ENCODE measurements around the gene CCDC184.
"Not testable (repeated sequence)": the region's sequence is repeated elsewhere in the genome, so short reads cannot be mapped to it uniquely, and the experiment has no call there.

The CCDC184 gene

GRCh38 chr12:48183091-48183875 lies at the start of gene CCDC184:
Gene CCDC184, plus strand, starts transcription at chr12:48183644. Its CDS starts 479 bp downstream, at chr12:48184123.
- in situ Hi-C loops (cut with MboI; ENCODE audit: low pct_unique_long_range_greater_than_20kb, low sequenced_read_pairs): no loop called here
- DNase-seq: peak; percentile 78

DNA sequence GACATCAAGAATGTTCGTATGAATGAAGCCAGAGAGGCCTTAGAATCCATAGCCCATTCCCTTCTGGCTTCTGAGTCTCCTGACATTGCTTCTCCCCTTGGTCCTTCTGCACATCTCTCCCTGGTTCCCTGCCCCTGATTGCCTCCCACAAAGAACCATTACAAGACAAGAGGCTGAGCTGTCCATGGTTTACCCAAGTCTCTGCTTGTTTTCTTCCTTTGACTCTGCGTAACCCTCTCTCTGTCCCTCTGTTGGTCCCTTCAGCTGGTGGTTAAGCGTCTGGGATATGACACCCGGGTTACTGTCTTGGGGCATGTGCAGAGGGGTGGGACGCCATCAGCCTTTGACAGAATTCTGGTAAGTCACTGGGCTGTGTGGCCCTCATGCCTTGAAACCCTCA lies 48.4 kb upstream of the CCDC184 start:
- no peak for DNase-seq
- in situ Hi-C loops (cut with MboI; ENCODE audit: low pct_unique_long_range_greater_than_20kb, low sequenced_read_pairs): no loop called here

GRCh38 chr12:48142818-48143674 lies 40.4 kb upstream of the CCDC184 start:
- no peak for DNase-seq
- in situ Hi-C loops (cut with MboI; ENCODE audit: low pct_unique_long_range_greater_than_20kb, low sequenced_read_pairs): no loop called here

GRCh38 chr12:48143898-48144297 lies 39.5 kb upstream of the CCDC184 start:
- in situ Hi-C loops (cut with MboI; ENCODE audit: low pct_unique_long_range_greater_than_20kb, low sequenced_read_pairs): no loop called here
- DNase-seq: no peak

DNA sequence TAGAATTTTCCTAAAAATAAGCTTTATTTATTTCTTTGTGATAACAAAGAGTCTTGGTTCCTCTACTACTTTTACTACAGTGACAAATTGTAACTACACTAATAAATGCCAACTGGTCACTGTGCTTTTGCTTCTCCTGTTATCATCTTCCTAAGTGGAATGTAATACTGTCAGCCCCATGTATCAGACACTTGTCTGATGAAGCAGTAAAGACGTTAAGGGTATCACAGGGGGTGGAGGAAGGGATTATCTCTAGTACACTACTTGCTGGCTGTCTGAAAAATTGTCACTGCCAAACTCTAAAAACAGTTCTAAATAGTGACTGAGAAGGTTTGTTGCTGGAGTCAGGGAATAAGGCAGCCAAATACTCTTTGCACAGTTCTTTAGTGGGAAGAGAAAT lies 37.5 kb upstream of the CCDC184 start:
- in situ Hi-C loops (cut with MboI; ENCODE audit: low pct_unique_long_range_greater_than_20kb, low sequenced_read_pairs): no loop called here
- DNase-seq: no peak

DNA sequence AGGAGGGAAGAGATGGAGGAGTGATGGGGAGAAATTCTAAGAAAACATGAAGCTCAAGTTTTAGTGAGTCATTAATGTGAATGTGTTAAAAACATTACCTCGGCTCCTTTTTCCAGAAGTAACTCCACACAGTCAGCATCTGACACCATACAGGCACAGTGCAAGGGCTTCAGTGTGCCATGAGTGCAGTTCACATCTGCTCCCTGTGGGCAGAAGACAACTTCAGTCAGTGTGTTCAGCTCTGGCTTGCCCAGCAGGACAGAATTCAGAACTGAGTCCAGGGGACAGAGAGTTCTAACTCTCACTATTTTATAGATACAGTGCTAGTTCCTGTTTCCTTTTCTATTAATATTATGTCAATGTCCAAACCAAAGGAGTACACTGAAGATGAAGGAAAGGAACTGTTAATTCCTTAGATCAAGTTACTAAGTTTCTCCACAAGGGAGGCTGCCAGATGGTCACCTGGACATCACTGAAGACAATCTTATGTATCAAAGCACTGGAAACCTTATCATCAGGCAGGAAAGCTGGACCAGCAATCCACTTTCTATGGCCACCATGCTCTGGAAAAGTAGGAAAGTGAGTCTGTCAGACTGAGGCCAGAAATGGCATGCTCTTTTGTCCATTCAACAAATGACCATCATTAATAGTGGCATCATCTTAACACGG lies 32.2 kb upstream of the CCDC184 start:
- DNase-seq: no peak
- in situ Hi-C loops (cut with MboI; ENCODE audit: low pct_unique_long_range_greater_than_20kb, low sequenced_read_pairs): no loop called here

- in situ Hi-C loops (cut with MboI; ENCODE audit: low pct_unique_long_range_greater_than_20kb, low sequenced_read_pairs); DNase-seq: not testable (repeated sequence)
These were observed 27.7 kb upstream of the CCDC184 start for GRCh38 chr12:48155786-48156185.

GRCh38 chr12:48156652-48157017 lies 26.8 kb upstream of the CCDC184 start:
- in situ Hi-C loops (cut with MboI; ENCODE audit: low pct_unique_long_range_greater_than_20kb, low sequenced_read_pairs): no loop called here
- DNase-seq: no peak

DNA sequence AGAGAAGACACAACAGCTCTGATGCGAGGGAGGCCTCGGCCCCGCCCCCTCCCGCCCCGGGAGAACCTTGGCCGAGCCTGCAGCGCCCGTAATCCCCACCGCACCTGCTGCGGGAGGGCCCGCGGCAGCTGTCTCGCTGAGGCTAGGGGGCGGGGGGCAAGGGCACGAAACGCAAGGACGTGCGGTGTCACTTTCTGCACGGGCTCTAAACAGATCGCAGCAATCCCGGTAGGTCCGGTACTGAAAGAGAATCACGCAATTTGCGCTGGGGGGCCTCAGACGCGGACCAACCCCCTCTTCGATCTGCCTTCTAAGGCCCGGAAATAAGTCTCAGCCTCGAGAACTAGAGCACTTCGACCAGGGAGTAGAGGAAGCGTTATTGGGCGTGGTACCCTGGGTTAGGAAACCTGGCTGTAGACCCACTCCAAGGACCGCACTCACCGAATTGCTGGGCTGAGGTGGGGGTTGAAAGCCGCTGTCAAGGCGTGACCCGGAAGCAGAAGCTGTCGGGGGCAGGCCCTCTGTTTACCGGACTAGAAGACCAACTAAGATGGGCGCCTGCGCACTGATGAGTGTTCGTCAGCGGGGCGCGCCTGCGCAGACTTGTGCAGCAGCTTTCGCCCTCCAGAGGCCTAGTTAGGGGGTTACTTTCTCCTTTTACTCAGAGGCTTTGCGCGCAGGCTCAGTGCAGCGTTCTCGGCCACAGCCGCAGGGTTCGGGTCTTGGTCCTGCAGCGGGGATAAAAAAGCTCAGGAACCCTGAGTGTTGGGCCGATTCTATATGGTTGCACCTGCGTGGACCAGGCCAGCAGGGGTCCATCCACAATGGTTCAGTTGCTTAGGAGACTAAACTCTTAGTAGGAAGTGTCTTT lies 26.2 kb upstream of the CCDC184 start, which contains the start of gene ASB8:
Gene ASB8, minus strand, starts transcription at position 498 of the 871 bp plus-strand sequence. CDS start 4,019 bp downstream, outside the sequence.
- DNase-seq: peak; percentile 98
- in situ Hi-C loops (cut with MboI; ENCODE audit: low pct_unique_long_range_greater_than_20kb, low sequenced_read_pairs): no loop called here

DNA sequence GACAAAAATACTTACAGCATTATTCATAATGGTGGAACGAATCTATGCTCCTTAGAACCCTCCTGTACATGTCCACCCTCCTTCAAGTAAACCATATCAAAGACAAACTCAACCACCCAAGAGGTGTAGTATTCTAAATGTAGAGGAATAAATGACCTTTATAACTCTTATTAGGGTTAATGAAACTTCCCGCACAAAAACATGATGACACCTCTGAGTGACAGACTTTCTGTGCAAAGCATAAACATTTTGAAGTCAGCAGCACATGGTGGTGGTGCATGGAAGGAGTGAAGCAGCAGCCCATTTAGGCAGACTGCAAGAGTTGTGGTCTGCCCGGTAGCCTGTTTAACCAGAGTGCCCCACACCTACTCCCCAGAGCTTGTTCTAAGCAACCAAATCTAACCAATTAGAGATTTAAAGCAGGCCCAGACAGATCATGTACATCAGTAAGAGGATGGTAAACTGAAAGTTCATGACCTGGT lies 25.5 kb upstream of the CCDC184 start:
- DNase-seq: no peak
- in situ Hi-C loops (cut with MboI; ENCODE audit: low pct_unique_long_range_greater_than_20kb, low sequenced_read_pairs): no loop called here

- DNase-seq: peak; percentile 39
- in situ Hi-C loops (cut with MboI; ENCODE audit: low pct_unique_long_range_greater_than_20kb, low sequenced_read_pairs): no loop called here
These were observed 23.4 kb upstream of the CCDC184 start for GRCh38 chr12:48160046-48160445.

GRCh38 chr12:48160807-48161206 lies 22.6 kb upstream of the CCDC184 start:
- in situ Hi-C loops (cut with MboI; ENCODE audit: low pct_unique_long_range_greater_than_20kb, low sequenced_read_pairs): no loop called here
- peak; percentile 82 for DNase-seq

GRCh38 chr12:48163150-48163747 lies 20.2 kb upstream of the CCDC184 start:
- in situ Hi-C loops (cut with MboI; ENCODE audit: low pct_unique_long_range_greater_than_20kb, low sequenced_read_pairs): no loop called here

GRCh38 chr12:48164451-48164850 lies 19.0 kb upstream of the CCDC184 start:
- DNase-seq: no peak
- in situ Hi-C loops (cut with MboI; ENCODE audit: low pct_unique_long_range_greater_than_20kb, low sequenced_read_pairs): no loop called here

More at GRCh38 chr12:48163150-48163747, 20.2 kb upstream of the CCDC184 start:
- no peak for DNase-seq

GRCh38 chr12:48165089-48165981 lies 18.1 kb upstream of the CCDC184 start:
- peak; percentile 40 for DNase-seq
- in situ Hi-C loops (cut with MboI; ENCODE audit: low pct_unique_long_range_greater_than_20kb, low sequenced_read_pairs): no loop called here

GRCh38 chr12:48169011-48169410 lies 14.4 kb upstream of the CCDC184 start:
- in situ Hi-C loops (cut with MboI; ENCODE audit: low pct_unique_long_range_greater_than_20kb, low sequenced_read_pairs): no loop called here
- DNase-seq: no peak
